ENCODE measurements around the gene TBC1D13.
"Not testable (repeated sequence)": the region's sequence is repeated elsewhere in the genome, so short reads cannot be mapped to it uniquely, and the experiment has no call there.

The TBC1D13 gene

DNA sequence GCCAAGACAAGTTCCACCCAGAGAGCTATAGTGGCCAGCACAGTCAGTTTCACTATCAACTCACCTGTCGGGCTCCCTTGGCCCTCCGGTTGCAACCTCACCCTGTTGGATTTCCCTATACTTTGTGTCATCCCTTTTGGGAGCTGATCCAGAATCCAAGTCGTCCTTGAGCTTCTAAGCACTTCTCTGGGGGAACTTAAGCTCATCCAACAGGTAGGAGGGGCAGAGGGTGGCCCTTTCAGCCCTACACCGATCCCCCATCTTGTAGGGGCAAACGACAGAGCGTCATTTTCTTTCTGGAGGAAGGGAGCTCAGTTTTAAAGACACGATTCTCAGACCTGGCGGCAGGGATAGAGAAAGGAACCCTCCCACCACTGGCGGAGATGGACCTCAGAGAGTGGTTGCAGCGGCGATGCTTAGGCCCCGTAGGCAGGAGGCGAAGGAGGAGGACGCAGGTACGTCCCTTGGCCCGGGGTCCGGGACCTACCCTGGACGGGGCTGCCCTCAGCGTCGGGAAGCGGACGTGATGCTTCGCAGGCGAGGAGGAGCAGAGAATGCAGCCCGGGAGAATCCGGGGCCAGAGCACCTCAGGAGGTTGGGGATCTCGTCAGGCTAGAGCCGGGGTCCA, 15.8 kb upstream of the TBC1D13 start:
- Histone ChIP-seq H2AFZ (ENCODE audit: low read depth, low read length) (peak overlapping the region; percentile 89), H3K4me1 (ENCODE audit: insufficient read depth, low read length) (peaks cover 12% of the 10 kb centered on the region)

DNA sequence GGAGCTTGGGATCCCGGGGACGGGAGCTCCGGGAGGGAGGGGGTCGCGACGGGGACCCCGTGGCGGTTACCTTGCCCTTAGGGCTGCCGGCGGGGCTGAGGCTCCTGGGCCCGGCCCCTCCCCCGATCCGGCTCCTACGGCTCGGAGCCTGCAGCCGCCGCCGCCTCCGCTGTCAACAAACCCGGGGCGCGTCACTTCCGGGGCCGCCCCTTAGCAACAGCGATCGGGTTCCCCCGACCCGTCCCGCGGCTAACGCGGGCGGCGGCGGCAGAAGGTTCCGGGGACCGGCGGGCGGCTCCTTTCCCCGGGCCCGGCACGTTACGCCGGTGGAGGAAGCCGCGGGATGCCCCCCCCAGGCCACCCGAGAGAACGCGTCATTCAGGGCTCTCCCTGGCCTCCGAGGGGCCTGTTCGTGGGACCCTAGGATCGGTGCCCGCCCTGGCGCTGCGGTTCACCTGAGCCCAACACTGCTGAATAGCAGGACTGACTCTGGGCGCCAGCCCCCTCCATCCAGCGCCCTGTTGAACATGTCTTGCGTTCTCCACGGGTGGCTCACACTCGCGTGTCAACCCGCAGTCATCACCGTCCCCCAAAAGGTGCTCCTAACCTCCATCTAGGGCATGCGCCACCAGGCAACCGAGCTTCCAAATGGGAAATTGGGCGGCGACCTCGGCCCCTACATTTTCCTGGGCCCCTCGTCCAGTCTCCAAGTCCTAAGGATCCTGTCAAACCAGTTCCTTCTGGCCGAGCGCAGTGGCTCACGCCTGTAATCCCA, 15.1 kb upstream of the TBC1D13 start, which contains the start of gene ZER1:
Gene ZER1 (minus strand): TSS at position 183 of the 775 bp plus-strand sequence. CDS start 16,362 bp downstream, outside the sequence.
- H3K9me3 ChIP-seq (ENCODE audit: low read length), result no peaks in the 10 kb centered on the region
- peaks cover 5% of the 10 kb centered on the region for H3K36me3 ChIP-seq (ENCODE audit: insufficient read depth, low read length)
- H3K4me1 ChIP-seq (ENCODE audit: insufficient read depth, low read length), result peaks cover 12% of the 10 kb centered on the region
- peak within 1 kb of the TSS; percentile 89 for H2AFZ ChIP-seq (ENCODE audit: low read depth, low read length)
- H3K27me3 ChIP-seq (ENCODE audit: insufficient read depth, low read length), result no peaks in the 10 kb centered on the region
- H3K4me3 ChIP-seq (ENCODE audit: low read length), result peak within 1 kb of the TSS; percentile 95

More for the DNA sequence above, 15.8 kb upstream of the TBC1D13 start:
- Histone ChIP-seq H3K4me3 (ENCODE audit: low read length) (peak overlapping the region; percentile 95), H3K9me3 (ENCODE audit: low read length) (no peaks in the 10 kb centered on the region), H3K36me3 (ENCODE audit: insufficient read depth, low read length) (peaks cover 5% of the 10 kb centered on the region), H3K27me3 (ENCODE audit: insufficient read depth, low read length) (no peaks in the 10 kb centered on the region)

DNA sequence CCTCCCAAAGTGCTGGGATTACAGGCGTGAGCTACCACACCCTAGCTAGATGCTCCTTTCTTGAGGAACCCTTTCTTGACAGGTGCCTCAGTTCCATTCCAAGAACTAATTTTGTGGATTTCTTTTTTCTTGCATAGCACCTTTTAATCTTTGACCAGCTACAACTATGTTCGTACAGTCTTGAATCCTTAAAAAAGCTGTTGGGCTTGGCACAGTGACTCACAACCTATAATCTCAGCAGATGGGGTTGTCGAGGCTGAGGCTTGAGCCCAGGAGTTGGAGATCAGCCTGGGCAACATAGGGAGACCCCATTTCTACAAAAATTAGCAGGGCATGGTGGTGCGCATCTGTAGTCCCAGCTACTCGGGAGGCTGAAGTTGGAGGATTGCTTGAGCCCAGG, 14.0 kb upstream of the TBC1D13 start:
- no peaks in the 10 kb centered on the region for H3K36me3 ChIP-seq (ENCODE audit: insufficient read depth, low read length)
- no peak overlapping the region for H2AFZ ChIP-seq (ENCODE audit: low read depth, low read length)
- H3K27me3 ChIP-seq (ENCODE audit: insufficient read depth, low read length), result no peaks in the 10 kb centered on the region
- no peak overlapping the region for H3K4me3 ChIP-seq (ENCODE audit: low read length)
- H3K4me1 ChIP-seq (ENCODE audit: insufficient read depth, low read length), result peaks cover 12% of the 10 kb centered on the region
- H3K9me3 ChIP-seq (ENCODE audit: low read length), result no peaks in the 10 kb centered on the region

DNA sequence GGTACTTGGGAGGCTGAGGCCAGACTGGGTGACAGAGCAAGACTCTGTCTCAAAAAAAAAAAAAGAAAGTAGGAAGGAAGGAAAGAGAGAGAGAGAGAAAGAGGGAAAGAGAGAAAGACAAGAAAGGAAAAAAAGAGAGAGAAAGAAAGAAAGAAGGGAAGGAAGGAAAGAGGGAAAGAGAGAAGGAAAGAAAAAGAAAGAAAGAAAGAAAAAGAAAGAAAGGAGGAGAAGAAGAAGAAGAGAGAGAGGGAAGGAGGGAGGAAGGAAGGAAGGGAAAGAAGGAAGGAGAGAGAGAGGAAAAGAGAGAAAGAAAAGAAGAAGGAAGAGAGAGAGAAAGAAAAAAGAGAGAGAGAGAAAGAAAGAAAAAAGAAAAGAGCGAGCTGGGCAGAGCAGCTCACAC, 12.2 kb upstream of the TBC1D13 start:
- Histone ChIP-seq H3K27me3 (ENCODE audit: insufficient read depth, low read length) (no peaks in the 10 kb centered on the region), H3K9me3 (ENCODE audit: low read length) (no peaks in the 10 kb centered on the region), H3K36me3 (ENCODE audit: insufficient read depth, low read length) (no peaks in the 10 kb centered on the region), H3K4me1 (ENCODE audit: insufficient read depth, low read length) (peaks cover 12% of the 10 kb centered on the region), H3K4me3 (ENCODE audit: low read length) (no peak overlapping the region), H2AFZ (ENCODE audit: low read depth, low read length) (no peak overlapping the region)

DNA sequence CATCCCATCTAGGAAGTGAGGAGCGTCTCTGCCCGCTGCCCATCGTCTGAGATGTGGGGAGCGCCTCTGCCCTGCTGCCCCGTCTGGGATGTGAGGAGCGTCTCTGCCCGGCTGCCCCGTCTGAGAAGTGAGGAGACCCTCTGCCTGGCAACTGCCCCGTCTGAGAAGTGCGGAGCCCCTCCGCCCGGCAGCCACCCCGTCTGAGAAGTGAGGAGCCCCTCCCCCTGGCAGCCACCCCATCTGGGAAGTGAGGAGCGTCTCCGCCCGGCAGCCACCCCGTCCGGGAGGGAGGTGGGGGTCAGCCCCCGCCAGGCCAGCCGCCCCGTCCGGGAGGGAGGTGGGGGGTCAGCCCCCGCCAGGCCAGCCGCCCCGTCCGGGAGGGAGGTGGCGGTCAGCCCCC, 7.0 kb upstream of the TBC1D13 start:
- H3K4me3 ChIP-seq (ENCODE audit: low read length); H3K36me3 ChIP-seq (ENCODE audit: insufficient read depth, low read length); H3K4me1 ChIP-seq (ENCODE audit: insufficient read depth, low read length); H3K9me3 ChIP-seq (ENCODE audit: low read length); H2AFZ ChIP-seq (ENCODE audit: low read depth, low read length); H3K27me3 ChIP-seq (ENCODE audit: insufficient read depth, low read length): not testable (repeated sequence)

DNA sequence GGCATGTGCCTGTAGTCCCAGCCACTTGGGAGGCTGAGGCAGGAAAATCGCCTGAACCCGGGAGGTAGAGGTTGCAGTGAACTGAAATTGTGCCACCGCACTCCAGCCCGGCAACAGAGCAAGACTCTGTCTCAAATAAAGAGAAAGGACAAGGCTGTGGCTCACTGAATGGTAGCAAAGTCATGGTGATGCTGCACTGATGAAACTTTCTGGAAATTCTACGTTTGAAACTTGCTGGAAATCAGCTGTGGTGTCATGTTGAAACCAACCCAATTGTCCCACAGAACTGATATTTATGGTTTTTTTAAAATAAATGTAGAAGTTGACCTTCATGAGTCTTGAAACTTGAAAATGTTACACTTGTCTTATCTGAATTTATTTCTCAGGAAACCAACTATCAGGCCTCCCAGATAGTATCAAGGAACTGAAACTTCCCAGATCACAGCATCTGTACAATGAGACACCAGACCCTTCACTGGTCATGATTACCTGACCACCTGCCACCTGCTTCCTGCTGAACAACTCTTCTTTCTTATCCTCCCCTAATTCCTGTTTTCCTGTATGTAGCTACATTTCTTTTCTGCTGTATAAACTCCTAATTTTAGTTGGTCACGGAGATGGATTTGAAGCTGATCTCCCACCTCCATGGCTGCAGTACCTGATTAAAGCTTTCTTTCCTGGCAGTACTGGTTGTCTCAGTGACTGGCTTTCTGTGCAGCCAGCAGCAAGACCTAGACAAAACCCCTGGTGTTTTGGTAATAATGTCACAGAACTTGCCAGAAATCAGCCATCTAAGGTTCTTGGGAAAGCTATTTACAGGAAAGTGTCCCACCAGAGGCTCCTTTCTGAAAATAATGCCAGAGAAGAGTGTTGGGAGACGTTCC, 5.6 kb upstream of the TBC1D13 start:
- Histone ChIP-seq H3K27me3 (ENCODE audit: insufficient read depth, low read length) (no peaks in the 10 kb centered on the region), H2AFZ (ENCODE audit: low read depth, low read length) (no peak overlapping the region), H3K36me3 (ENCODE audit: insufficient read depth, low read length) (no peaks in the 10 kb centered on the region)

DNA sequence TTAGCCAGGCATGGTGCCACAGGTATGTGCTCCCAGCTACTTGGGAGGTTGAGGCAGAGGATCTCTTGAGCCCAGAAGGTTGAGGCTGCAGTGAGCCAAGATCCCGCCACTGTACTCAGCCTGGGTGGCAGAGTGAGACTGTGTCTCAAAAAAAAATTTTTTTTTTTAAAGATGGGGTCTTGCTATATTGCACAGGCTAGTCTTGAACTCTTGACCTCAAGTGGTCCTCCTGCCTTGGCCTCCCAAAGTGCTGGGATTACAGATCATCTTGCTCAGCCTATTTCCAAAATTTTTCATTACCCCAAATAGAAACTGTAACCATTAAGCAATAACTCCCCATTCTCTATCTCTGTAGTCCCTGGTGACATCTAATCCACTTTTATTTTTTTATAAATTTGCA, 4.4 kb upstream of the TBC1D13 start:
- peaks cover 3% of the 10 kb centered on the region for H3K9me3 ChIP-seq (ENCODE audit: low read length)
- H3K4me3 ChIP-seq (ENCODE audit: low read length), result no peak overlapping the region

More for the DNA sequence above, 5.6 kb upstream of the TBC1D13 start:
- Histone ChIP-seq H3K4me1 (ENCODE audit: insufficient read depth, low read length) (peaks cover under 1% of the 10 kb centered on the region), H3K4me3 (ENCODE audit: low read length) (no peak overlapping the region), H3K9me3 (ENCODE audit: low read length) (peaks cover 3% of the 10 kb centered on the region)

DNA sequence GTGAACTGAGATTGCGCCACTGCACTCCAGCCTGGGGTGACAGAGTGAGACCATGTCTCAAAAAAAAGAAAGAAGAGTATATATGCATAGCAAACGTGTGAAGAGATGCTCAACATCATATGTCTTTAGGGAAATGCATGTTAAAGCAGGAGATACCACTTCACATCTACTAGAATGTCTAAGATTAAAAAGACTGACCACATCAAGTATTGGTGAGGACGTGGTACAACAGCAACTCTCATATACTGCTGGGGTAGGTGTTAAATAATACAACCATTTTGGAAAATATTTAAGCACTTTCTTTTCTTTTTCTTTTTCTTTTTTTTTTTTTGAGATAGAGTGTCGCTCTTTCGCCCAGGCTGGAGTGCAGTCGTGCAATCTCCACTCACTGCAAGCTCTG, 1.6 kb upstream of the TBC1D13 start:
- no peak overlapping the region for H3K4me3 ChIP-seq (ENCODE audit: low read length)
- H2AFZ ChIP-seq (ENCODE audit: low read depth, low read length), result no peak overlapping the region
- H3K4me1 ChIP-seq (ENCODE audit: insufficient read depth, low read length), result peaks cover 14% of the 10 kb centered on the region
- H3K27me3 ChIP-seq (ENCODE audit: insufficient read depth, low read length), result no peaks in the 10 kb centered on the region
- H3K9me3 ChIP-seq (ENCODE audit: low read length), result peaks cover 3% of the 10 kb centered on the region
- peaks cover 8% of the 10 kb centered on the region for H3K36me3 ChIP-seq (ENCODE audit: insufficient read depth, low read length)

More for the DNA sequence above, 4.4 kb upstream of the TBC1D13 start:
- Histone ChIP-seq H3K36me3 (ENCODE audit: insufficient read depth, low read length) (no peaks in the 10 kb centered on the region), H2AFZ (ENCODE audit: low read depth, low read length) (no peak overlapping the region), H3K4me1 (ENCODE audit: insufficient read depth, low read length) (peaks cover 5% of the 10 kb centered on the region), H3K27me3 (ENCODE audit: insufficient read depth, low read length) (no peaks in the 10 kb centered on the region)

DNA sequence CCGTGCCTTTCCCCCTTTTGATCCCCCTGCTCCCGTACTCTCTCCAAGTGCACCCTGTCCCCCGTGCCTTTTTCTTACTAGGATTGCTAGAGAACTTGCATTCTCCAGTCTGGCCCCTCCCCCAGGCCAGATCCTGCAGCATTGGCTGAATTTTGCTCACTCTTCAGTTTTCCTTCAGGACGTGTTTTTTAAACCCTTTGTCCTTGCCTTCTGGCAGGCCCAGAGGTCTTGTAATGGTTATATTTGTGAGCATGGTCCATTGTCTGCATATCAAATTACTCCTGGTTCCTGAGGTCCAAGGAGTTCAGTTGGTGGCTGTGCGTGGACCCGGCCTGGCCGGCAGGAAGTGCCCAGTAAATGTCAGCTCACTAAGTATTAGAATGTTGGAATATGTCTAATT, 606 bp downstream of the TBC1D13 start:
- Histone ChIP-seq H3K36me3 (ENCODE audit: insufficient read depth, low read length) (peaks cover 26% of the 10 kb centered on the region), H3K27me3 (ENCODE audit: insufficient read depth, low read length) (no peaks in the 10 kb centered on the region)

DNA sequence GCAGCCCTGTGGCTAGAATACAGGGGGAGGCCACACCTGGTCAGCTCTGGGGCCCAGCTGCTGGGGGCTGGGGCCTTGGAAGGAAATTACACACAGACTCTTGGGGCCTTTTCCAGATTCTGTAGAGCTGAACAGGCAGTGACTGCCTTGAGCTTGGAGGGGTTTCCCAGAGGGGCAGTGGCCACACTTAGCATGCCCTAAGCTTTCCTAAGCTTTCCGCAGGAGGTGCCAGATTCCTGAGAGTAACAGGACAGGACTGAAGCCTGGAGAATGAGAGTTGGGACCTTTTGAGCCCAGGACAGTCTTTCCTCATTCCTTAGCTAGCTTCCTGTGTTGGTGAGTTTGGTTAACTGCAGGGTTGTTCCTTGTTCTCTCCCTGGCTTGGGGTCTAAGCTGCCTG, 1.4 kb downstream of the TBC1D13 start:
- H3K4me3 ChIP-seq (ENCODE audit: low read length), result peak overlapping the region; percentile 95

More for the DNA sequence above, 606 bp downstream of the TBC1D13 start:
- Histone ChIP-seq H3K4me3 (ENCODE audit: low read length) (peak overlapping the region; percentile 95), H3K4me1 (ENCODE audit: insufficient read depth, low read length) (peaks cover 14% of the 10 kb centered on the region), H2AFZ (ENCODE audit: low read depth, low read length) (peak overlapping the region; percentile 94), H3K9me3 (ENCODE audit: low read length) (no peaks in the 10 kb centered on the region)

DNA sequence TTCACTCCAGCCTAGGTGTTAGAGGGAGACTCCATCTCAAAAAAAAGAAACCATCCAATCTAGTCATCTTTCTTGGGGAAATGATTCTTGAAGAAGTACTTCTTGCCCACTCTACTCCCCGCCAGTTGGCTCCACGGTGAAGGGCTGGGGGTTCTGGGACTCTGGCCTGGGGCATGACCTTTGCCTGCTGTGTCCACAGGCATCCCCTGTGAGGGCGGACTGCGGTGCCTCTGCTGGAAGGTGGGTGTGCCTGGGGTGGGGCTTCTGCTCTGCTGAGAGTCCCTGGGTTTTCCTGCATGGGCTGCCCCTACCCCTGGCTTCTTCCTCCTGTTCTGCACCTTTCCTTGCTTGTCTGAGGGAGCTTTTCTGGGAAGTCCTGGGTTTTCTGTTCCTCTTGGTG, 3.5 kb downstream of the TBC1D13 start:
- H2AFZ ChIP-seq (ENCODE audit: low read depth, low read length), result no peak overlapping the region

More for the DNA sequence above, 1.4 kb downstream of the TBC1D13 start:
- Histone ChIP-seq H2AFZ (ENCODE audit: low read depth, low read length) (no peak overlapping the region), H3K9me3 (ENCODE audit: low read length) (no peaks in the 10 kb centered on the region), H3K4me1 (ENCODE audit: insufficient read depth, low read length) (peaks cover 14% of the 10 kb centered on the region), H3K36me3 (ENCODE audit: insufficient read depth, low read length) (peaks cover 34% of the 10 kb centered on the region), H3K27me3 (ENCODE audit: insufficient read depth, low read length) (no peaks in the 10 kb centered on the region)

DNA sequence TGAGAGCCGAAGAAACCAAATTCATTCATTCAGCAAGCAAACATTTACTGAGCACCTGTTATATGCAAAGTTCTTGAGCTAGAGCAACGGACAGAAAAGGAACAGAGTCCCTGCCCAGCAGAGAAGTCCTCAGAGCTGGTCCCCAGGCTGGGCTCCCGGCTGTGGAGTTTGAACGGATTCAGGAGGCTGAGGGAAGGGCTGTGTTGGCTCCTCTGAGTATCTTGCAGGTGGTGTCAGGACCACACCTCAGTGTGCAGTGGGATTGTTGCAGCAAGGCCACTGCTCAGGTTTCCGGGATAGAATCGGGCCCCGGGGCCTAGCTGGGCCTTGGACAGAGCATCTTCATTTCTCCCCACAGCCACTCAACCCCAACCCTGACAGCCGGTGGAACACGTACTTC, 5.1 kb downstream of the TBC1D13 start:
- H3K36me3 ChIP-seq (ENCODE audit: insufficient read depth, low read length), result peaks cover 54% of the 10 kb centered on the region
- H3K9me3 ChIP-seq (ENCODE audit: low read length), result no peaks in the 10 kb centered on the region
- H2AFZ ChIP-seq (ENCODE audit: low read depth, low read length), result no peak overlapping the region
- H3K4me3 ChIP-seq (ENCODE audit: low read length), result no peak overlapping the region
- peaks cover 10% of the 10 kb centered on the region for H3K4me1 ChIP-seq (ENCODE audit: insufficient read depth, low read length)
- no peaks in the 10 kb centered on the region for H3K27me3 ChIP-seq (ENCODE audit: insufficient read depth, low read length)

More for the DNA sequence above, 3.5 kb downstream of the TBC1D13 start:
- H3K27me3 ChIP-seq (ENCODE audit: insufficient read depth, low read length), result no peaks in the 10 kb centered on the region
- no peaks in the 10 kb centered on the region for H3K9me3 ChIP-seq (ENCODE audit: low read length)
- H3K4me3 ChIP-seq (ENCODE audit: low read length), result no peak overlapping the region
- H3K36me3 ChIP-seq (ENCODE audit: insufficient read depth, low read length), result peaks cover 50% of the 10 kb centered on the region
- H3K4me1 ChIP-seq (ENCODE audit: insufficient read depth, low read length), result peaks cover 14% of the 10 kb centered on the region

All from neuron (in vitro differentiated cells).